Ovary (tissue), 9 donors: ENCODE results near the gene PPP2R1B. TPM values are rescaled to one million over a fixed set of nuclear protein-coding genes. Genes with fewer than 3 reads are reported as not detected.

Experiments
- DNase-seq, 5 donors: peaks; one replicate each; pipeline ENCODE4 v3.0.0-alpha.2; 2019 to 2020
- H3K27ac ChIP-seq, 2 donors: fragments of 200-600 bp; one replicate each; pipeline versions ENCODE4 v1.5.1 to v1.8.0; 2019 to 2022
- H3K27me3 ChIP-seq: fragments of 200-600 bp; one replicate; pipeline ENCODE4 v1.8.0; 2022
- H3K36me3 ChIP-seq: fragments of 200-600 bp; sonication (generic); one replicate; pipeline ENCODE4 v1.5.1; 2019
- H3K4me1 ChIP-seq: one replicate; pipeline ENCODE4 v1.8.1; 2013; ENCODE audit warnings: mild to moderate bottlenecking, moderate library complexity; ENCODE audit not compliant: insufficient read depth
- H3K4me3 ChIP-seq: fragments of 200-600 bp; sonication (generic); one replicate; pipeline ENCODE4 v1.5.1; 2017
- H3K9me3 ChIP-seq, 2 donors: fragments of 200-600 bp in 1 of 2; sonication (generic) in 1 of 2; one replicate each; pipeline versions ENCODE4 v1.5.1 to v1.8.1; 2013 to 2019; ENCODE audit warnings: mild to moderate bottlenecking in 1 of 2, moderate library complexity in 1 of 2
- EP300 ChIP-seq: sonication (generic); formaldehyde crosslinking; IDR thresholded peaks from one replicate; pipeline ENCODE4 v1.6.1; 2017; ENCODE audit warnings: antibody characterized with exemption
- POLR2A ChIP-seq: fragments of 450-650 bp; IDR thresholded peaks from one replicate; pipeline ENCODE4 v1.6.1; 2017; ENCODE audit warnings: antibody characterized with exemption, mild to moderate bottlenecking, moderate library complexity
- WGBS, 3 donors: extraction: QIAGEN DNeasy Blood & Tissue Kit in 1 of 3; methylation state at CpG; one replicate each; pipeline versions ENCODE4 v1.1.5 to v1.1.7; 2013 to 2017; 5-methylcytosine and 5-hydroxymethylcytosine counted together
- intact Hi-C, 4 donors: fragments of 100-400 bp; cut with DNase I; formaldehyde crosslinking; loops; one replicate each; pipeline versions ENCODE4 v1.11.0 to v1.15.1; 2022 to 2023
- polyA plus RNA-seq, 2 donors: library from polyadenylated mRNA; stranded (reverse); fragments of 200-250 nt in 1 of 2; fragments of 350-450 nt in 1 of 2; fragmentation: Illumina TruSeq in 1 of 2; extraction: RNeasy Lipid Tissue Mini Kit (QIAGEN cat#74804) in 1 of 2; gene quantifications; one replicate each; pipeline ENCODE4 v1.2.3, GENCODE V29; 2013 to 2014
- total RNA-seq, 7 donors: library from RNA; depleted of rRNA in 2 of 7; stranded (reverse); fragments of >200 nt in 2 of 7; fragmentation: NEBNext Ultra II Directional in 3 of 7; extraction: Animal tissue kit (Norgen Biotek cat#: 25700) in 3 of 7; gene quantifications; one replicate each; pipeline versions ENCODE4 v1.1.0 to v1.2.4, GENCODE V29; 2016 to 2023
- TF ChIP-seq, protein P1 (sequence below), 3 donors: fragments of 450-650 bp in 2 of 3; fragments of 200-600 bp in 1 of 3; IDR thresholded peaks; one replicate each; pipeline versions ENCODE4 v1.5.1 to v1.8.0; 2016 to 2022; ENCODE audit warnings: antibody characterized with exemption in 3 of 3, mild to moderate bottlenecking in 1 of 3
- donor health status: DM: no; HTN: no; CAD: no; lungs with moderate emphysema.
- donor health status: DM: no; HTN: no; CAD: no.
- donor health status: Bipolar disorder and iron deficiency.
- donor health status: DM: yes; HTN: yes; CAD: no.
- donor health status: DM: no; HTN: no; CAD: no.
- donor health status: DM: yes; HTN: yes; CAD: no.

Gene PPP2R1B
- total and polyA plus RNA-seq, 9 donors = 9.8 to 36.4 (median 25.1) TPM

DNA sequence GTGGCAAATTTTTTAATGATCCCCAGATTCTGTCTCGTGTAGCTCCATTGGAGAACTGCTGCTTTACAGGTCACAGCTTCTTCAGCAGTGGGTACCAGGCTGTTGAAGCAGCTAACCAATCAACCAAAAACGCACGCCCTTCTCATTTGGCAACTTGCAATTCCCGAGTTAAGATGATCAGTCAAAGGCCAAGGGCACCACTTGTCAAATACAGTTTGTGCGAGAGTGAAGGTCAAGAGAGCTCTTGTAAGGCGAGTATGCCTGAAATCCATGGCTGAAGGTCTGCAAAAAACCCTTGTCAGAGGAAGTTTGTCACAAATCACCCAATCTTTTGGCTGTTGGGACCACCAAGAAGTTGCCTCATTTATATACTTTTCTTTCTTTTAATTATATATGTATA lies 12.9 kb upstream of the PPP2R1B start:
- WGBS, 3 donors = 67 to 82% (median 81%) methylated on average over 6 of the region's 6 CpGs
- Histone ChIP-seq H3K4me1 (no peaks in the 10 kb centered on the region), H3K27ac (no peak overlapping the region), H3K4me3 (no peak overlapping the region), H3K9me3 (no peaks in the 10 kb centered on the region), H3K36me3 (no peaks in the 10 kb centered on the region), H3K27me3 (no peaks in the 10 kb centered on the region)
- DNase-seq = no peak
- intact Hi-C loops = loop anchor here in 3 of 4 donors (5.0 to 10.0 kb wide), 2 partner anchors 66 to 177 kb away; partner anchors contain the start of gene SIK2 (in 1 of the 3)
- TF ChIP-seq, protein P1, sequence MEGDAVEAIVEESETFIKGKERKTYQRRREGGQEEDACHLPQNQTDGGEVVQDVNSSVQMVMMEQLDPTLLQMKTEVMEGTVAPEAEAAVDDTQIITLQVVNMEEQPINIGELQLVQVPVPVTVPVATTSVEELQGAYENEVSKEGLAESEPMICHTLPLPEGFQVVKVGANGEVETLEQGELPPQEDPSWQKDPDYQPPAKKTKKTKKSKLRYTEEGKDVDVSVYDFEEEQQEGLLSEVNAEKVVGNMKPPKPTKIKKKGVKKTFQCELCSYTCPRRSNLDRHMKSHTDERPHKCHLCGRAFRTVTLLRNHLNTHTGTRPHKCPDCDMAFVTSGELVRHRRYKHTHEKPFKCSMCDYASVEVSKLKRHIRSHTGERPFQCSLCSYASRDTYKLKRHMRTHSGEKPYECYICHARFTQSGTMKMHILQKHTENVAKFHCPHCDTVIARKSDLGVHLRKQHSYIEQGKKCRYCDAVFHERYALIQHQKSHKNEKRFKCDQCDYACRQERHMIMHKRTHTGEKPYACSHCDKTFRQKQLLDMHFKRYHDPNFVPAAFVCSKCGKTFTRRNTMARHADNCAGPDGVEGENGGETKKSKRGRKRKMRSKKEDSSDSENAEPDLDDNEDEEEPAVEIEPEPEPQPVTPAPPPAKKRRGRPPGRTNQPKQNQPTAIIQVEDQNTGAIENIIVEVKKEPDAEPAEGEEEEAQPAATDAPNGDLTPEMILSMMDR (IDR thresholded peaks at IDR 0.05) = no peak
- no peak for TF ChIP-seq EP300
- no peak for TF ChIP-seq POLR2A

DNA sequence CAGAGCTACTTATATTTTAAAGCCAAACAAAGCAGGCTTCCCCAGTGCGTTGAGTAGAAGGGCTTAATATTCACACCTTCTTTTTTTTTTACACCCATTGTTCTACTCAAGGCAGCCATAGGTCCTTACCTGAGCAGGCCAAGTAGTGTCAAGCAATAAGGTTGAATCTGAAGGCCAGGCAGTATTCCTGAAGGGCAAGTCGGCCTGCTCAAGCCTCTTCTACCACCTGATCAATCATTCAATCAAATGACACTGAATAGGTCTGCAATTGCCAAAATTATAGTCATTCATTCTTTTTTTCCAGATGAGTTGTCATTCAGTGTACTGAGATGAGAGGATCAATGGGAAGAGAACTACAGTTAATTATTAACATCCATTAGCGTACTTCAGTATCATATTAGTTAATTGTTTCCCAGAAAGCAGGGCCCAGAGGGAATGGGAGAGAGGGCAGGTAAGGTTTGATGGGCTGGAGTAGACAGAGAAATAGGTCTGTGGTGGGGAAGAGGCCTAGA lies 11.9 kb upstream of the PPP2R1B start:
- no peaks in the 10 kb centered on the region for H3K27me3 ChIP-seq
- TF ChIP-seq, protein P1 (IDR thresholded peaks at IDR 0.05) = no peak
- no peak for TF ChIP-seq POLR2A
- TF ChIP-seq EP300 = no peak
- no peak for DNase-seq
- 78 to 79% (median 79%) methylated on average over 3 of the region's 3 CpGs for WGBS, 3 donors
- H3K36me3 ChIP-seq = no peaks in the 10 kb centered on the region
- intact Hi-C loops = loop anchor here in 3 of 4 donors (5.0 to 10.0 kb wide), 2 partner anchors 67 to 176 kb away; partner anchors contain the start of gene SIK2 (in 1 of the 3)
- H3K27ac ChIP-seq = no peak overlapping the region
- no peaks in the 10 kb centered on the region for H3K9me3 ChIP-seq
- H3K4me1 ChIP-seq = no peaks in the 10 kb centered on the region
- H3K4me3 ChIP-seq = no peak overlapping the region

DNA sequence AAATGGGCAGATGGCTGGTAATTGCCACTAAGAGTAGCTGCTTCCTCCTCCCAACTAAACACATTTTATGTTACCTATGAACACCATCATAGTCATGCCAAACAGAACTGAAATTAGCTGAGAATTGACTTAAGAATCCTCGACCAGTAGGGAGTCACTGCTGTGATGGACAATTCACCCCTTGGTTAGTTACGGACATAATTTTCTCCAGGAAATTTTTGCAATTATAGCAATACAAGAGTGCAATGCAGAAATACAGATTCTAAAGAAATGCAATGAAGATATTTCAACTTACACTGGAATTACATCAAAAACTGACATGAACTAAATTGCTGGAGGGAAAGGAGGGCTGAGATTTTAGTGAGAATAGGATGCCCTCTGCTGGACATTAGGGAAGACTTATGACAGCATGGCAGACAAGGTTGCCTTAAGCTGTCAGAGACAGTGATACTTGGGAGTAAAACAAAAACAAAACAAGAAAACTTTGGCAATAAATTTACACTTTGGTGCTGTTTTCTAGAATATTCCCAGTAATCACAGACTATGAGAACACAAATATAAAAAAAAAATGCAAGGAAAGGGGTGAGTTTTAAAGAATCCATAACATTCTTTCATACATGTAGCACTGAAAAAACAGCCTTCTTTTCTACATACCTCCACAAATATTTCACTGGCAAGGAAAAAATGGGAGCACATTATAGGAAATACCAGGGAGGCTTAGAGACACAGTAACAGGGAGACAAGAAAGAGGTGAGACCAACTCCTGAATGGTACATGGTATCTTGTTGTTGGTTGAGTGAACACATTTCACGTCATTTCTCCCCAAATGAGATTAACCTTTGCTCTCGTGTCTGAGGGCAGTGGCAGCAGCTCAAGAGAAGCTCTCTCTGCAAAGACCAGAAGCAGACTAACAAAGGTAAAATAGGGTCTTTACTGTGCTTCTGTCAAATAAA lies 11.2 kb upstream of the PPP2R1B start:
- DNase-seq = peak in 1 of 5 donors; percentile 49
- Histone ChIP-seq H3K4me1 (no peaks in the 10 kb centered on the region), H3K27me3 (no peaks in the 10 kb centered on the region), H3K4me3 (no peak overlapping the region), H3K36me3 (no peaks in the 10 kb centered on the region), H3K27ac (no peak overlapping the region), H3K9me3 (no peaks in the 10 kb centered on the region)
- WGBS, 3 donors = 61 to 68% (median 63%) methylated on average over 4 of the region's 4 CpGs
- intact Hi-C loops = loop anchor here (2.0 to 10.0 kb wide), 3 partner anchors 67 to 175 kb away; partner anchors contain the start of gene SIK2 (in 3 of the 4)
- TF ChIP-seq POLR2A (no peak), EP300 (no peak)
- TF ChIP-seq, protein P1 (IDR thresholded peaks at IDR 0.05) = peak; percentile 67 to 95 (median 88)

DNA sequence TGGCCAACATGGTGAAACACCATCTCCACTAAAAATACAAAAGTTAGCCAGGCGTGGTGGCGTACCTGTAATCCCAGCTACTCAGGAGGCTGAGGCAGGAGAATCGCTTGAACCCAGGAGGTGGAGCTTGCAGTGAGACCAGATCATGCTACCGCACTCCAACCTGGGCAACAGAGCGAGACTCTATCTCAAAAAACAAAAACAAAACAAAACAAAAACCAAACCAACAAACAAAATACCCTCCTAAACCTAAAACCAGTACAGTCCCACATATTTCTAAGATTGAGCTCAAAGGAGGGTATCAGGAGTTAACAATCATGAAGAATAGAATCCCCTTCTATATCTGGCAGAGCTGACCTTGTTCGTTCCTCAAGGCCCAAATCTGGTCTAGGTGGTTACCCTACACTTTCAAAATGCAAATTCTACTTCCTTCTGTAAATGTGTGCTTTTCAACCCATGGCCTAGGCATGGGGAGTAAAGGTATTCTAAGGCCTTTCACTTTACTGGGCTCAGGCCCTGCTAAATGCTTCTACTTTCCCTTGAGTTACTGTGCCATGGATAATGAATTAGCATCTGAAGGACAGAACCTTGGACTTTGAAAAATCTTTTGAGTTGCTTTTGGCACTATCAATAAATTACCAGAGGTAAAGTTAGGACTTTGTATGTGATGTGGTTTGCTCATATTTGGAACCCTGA lies 10.4 kb upstream of the PPP2R1B start:
- H3K36me3 ChIP-seq = no peaks in the 10 kb centered on the region
- intact Hi-C loops = loop anchor here (2.0 to 10.0 kb wide), 3 partner anchors 68 to 174 kb away; partner anchors contain the start of gene SIK2 (in 3 of the 4)
- H3K4me3 ChIP-seq = no peak overlapping the region
- no peaks in the 10 kb centered on the region for H3K9me3 ChIP-seq
- no peak overlapping the region for H3K27ac ChIP-seq
- 89 to 91% (median 91%) methylated on average over 6 of the region's 6 CpGs for WGBS, 3 donors
- no peaks in the 10 kb centered on the region for H3K27me3 ChIP-seq
- TF ChIP-seq, protein P1 (IDR thresholded peaks at IDR 0.05) = no peak
- TF ChIP-seq EP300 (no peak), POLR2A (no peak)
- no peaks in the 10 kb centered on the region for H3K4me1 ChIP-seq
- DNase-seq = no peak
